Glomerular visceral epithelial cell (primary cell): ENCODE measurements around the gene CCNE1.

Source experiments
- DNase-seq: peaks from one replicate; pipeline ENCODE4 v3.0.0-alpha.2; 2016; ENCODE audit errors: extremely low spot score

CCNE1 gene

DNA sequence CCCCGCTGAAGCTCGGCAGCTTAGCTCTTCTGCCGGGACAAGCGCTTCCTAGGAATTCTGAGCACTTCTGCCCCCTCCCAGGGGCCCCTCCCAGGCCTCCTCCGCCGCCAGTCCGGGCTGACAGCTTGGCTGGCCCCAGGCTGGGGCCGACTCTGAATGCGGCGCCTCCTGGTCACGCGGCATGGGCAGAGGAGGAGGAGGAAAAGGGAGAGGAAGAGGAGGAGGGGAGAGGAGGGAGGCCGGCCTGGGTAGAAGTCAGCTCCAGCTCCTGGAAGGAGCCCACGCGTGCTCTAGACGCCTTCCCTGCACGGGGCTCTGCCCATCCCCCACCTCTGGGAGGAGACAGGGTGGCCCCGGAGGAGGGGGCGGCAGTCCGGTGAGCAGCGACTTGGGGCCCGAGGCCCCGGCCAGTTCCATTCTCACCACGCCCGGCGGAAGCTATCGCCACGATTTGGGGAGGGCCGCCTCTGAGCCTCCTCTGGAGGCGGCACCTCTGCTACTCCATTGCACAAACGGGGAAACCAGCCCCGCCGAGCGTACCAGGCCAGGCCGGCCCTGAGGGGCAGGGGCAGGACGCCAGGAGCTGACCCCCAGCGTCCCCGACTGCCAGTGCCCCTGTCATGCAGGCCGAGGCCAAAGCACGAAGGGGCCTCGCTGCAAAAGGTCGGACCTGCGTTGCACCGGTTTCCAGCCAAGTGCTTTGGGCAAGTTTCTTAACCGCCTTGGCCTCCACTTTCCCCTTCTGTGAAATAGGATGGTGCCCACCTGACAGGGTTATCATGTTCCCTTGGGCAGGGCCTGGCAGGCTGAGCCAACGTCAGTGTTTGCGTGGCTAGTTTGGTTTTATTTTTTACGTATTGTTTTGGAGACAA, 31.6 kb downstream of the CCNE1 start:
- no peak for DNase-seq

DNA sequence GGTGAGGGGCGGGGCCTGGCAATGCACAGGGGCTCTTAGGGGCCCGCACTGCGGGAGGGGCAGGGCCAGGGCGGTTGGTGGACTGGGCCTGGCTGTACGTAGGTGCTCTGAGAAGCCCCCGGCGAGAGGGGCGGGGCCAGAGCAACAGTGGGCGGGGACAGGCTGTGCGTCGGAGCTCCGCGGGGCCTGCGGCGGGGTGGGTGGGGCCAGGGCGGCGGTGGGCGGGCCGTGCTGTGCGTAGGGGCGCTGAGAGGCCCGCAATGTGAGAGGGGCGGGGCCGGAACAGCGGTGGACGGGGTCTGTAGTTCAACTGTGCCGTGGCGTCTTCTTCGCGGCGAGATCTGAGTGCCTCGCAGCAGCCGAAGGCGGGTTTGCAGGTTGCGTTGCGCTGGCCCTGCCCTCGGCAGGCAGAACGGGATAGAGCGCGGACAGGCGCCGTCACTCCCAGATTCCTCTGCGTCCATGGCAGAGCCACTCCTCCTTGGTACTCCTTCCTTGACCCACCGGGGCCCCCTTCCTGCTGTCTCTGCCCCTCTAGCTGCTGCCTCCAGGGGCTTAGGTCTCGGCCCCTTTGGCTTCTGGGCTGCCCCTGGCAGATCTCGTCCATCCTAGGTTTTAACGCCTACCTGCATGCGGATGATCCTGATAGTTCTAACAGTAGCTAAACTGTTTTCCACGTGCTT, 33.2 kb downstream of the CCNE1 start:
- peak; percentile 98 for DNase-seq

DNA sequence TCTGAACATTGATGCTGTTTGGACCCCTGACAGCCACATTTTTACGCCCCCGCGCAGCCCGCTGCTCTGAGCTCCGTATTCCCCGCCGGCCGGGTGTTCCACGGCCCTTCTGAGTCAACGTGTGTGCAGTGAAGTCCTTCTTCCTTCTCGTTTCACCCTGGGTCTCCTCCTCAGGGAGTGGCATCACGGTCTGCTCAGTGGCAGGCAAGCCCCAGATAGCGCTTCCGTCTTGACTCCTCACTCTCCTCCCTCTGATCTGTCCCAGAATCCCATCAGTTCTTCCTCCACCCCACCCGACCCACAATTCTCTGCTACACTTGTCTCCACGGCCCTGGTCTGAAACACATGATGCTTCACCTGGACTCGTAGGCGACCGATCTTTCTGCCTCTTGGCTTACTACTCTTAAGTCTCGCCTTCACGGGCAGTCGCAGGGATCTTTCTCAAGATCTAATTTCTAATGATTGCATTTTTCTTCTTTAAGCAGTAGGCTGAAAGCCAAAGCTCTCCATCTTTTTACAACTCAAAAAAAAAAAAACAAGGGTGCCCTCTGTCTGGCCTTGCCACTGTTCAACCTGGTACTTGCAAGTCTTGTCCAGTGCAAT, 33.9 kb downstream of the CCNE1 start:
- peak; percentile 60 for DNase-seq

DNA sequence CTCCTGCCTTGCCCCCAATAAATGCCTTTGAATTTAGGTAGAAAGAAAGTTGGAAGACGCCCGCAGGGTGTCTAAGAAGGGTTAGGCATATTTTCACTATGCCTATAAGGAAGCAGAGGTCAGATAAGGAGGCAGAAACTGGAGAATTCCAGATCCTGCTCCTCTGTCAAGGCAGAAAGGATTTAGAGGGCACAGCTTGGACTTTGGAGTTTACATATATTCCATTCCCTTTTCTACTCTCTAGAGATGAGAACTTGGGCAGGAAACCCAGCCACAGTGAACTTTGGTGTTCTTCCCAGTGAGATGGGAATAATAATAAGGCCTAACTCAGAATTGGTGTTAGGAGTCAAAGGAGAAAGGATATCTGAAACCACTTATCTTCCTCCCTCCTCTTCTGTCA, 37.4 kb downstream of the CCNE1 start:
- DNase-seq: no peak

DNA sequence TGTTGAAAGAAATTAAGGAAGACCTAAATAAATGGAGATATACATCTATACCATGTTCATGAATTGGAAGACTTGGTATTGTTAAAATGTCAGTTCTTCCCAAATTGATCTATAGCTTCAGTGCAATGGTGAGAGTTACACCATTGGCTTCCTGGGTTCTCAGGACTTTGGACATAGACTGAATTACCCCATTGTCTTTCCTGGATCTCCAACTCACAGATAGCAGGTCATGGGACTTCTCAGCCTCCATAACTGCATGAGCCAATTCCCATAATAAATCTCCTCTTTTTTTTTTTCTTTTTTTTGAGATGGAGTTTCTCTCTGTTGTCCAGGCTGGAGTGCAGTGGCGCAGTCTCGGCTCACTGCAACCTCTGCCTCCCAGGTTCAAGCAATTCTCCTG, 38.7 kb downstream of the CCNE1 start:
- no peak for DNase-seq

DNA sequence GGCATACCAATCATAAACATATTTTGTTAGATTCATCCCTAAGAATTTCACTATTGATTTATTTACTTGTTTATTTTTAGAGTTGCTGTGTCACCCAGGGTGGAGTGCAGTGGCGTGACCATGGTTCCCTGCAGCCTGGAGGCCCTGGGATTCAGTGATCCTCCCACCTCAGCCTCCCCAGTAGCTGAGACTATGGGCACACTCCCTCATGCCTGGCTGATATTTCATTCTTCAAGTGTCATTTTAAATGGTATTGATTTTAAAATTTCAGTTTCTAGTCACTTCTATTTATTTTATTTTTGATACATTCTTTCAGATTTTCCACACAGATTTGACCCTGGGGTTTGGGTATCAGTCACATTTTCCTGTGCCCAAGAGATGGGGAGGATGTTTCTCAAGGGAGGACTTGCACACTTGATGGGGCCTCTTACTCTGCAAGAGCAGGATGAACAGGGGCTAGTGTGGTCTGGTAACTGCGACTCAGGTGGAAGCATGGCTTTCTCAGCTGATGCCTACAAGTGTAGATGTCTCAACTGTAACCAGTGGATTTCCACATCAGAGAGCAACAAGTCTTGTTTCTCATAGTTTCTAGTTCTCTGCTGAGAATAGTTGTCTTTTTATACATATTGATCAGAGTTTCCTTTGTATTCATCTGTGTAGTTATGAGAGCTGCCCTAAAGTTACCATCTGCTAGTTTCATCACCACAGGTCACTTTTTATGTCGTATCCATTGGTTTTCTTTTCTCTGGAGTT, 40.2 kb downstream of the CCNE1 start:
- no peak for DNase-seq

DNA sequence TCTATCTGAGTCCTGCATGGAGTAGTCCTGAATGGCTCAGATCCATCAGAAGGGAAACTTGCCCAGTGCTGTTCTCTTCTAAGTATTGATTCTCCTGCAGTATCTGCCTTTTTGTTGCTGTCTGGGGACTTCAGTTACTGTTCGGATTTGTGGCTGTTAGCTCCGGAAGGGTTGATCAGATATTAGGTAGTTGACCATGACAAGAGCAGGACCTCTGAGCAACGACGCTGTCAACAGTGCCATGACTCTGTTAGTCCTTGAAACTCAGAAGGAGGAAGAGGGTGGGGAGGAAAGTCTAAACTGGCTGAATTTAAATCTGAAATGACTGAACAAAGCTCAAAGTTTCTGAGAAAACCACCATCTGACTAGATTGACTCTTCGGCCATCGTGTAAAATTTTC, 42.2 kb downstream of the CCNE1 start:
- no peak for DNase-seq

DNA sequence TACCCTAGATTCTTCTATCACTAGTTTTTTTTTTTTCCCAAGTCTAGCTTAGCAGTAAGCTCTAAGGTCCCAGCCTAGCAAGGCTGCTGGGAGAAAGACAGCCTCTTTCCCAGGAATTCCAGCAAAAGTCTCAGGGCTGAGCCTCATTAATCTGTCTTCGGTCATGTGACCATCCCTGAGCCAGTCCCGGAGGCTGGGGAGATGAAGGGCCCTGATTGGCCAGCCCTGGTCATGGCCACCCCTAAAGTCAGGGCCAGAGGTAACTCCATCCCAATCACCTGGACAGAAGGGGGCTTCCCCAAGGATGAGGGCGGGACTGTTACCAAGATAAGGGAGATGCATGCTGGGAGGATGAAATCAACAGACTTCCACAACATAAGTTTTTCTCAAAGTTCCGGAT, 43.3 kb downstream of the CCNE1 start:
- no peak for DNase-seq

DNA sequence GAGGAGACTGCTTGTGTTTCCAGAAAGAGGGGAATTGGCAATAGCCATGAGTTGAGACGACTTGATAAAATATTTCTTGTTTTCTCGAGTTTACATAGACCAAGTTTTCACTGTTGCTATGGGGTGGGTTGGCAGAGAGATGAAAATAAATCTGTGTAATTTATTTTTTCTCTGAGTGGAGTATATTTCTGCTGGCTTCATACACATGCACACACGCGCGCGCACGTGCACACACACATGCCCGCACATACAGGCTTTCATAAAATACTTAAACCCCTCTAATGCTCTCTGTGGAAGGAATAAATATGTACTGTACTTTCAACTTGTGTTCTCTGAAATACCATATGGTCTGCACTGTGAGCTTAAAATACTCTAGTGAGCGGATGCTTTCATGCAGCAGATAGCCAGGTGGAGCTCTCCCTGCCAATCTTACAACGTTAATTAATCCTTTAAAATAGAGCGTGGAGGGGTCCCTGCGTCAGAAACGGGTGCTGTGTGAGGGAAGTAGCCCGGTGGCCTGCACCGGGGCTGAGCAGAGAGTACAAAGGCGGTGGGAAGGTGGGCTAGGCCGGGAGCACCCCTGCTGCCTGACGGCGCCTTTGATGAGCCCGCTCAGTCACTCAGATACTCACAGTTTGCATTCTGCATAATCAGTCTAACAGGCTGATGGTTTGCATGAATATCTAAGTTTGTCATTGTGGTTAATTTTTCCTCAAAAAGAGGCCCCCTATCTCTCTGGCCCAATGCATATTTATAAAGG, 44.1 kb downstream of the CCNE1 start:
- no peak for DNase-seq

DNA sequence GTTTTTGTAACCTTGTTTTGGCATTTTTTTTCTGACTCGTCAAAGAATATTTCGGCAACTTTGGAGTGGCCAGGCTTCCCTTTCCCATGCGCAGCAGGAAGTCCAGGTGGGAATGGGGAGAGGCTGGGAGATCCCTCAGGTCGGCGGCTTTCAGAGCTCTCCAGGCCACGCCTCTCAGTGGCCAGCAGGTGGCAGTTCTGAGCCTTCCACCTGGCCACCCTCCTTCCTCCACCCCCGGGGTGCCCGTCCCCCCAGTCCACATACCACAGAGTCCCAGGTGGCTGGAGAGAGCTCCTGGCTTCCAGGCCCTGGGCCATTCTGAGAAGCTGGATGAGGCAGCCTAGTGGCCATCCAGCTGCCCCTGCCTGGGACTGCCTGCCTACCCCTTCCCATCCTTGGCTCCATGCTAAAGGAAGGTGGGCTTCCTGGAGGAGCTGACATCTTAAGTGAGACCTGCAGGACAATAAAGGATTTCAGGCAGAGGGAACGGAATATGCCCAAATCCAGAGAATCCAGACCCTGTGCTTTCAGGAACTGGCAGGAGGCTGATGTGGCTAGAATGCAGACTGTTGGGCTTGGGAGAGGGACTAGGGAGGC, 46.3 kb downstream of the CCNE1 start:
- peak; percentile 29 for DNase-seq

DNA sequence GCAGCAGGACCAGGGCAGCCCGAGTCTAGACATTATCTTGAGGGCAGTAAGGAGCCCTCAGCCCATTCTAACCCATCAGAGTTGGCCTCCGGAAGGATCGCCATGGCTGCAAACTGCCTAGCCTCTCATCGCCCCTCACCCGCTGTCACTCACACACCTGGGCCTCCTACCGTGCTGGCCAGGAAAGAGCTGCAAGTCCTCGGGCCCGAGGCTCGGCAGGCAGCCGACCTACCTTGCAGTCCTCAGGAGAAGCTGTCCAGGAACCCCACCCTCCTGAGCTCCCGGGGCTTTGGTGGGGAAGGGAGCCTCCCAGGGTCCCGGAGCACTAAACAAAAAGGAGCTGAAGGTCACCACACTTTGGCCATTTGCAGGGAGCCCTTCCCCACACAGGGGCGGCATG, 46.8 kb downstream of the CCNE1 start:
- no peak for DNase-seq

DNA sequence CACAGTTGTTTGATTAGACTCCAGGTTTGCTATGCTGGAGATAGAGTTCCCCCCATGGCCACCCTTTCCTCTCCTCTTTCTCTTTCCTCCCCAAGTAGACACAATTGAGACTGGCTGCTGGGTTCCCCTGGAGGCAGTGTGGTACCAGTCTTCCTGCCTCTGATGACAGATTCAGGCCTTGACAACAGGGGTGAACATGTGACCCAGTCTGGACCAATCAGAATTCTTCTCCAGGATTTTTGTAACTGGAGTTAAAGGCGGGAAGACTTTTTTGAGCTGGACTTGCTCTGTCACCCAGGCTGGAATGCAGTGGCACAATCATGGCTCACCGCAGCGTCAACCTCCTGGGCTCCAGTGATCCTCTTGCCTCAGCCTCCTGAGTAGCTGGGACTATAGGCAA, 48.7 kb downstream of the CCNE1 start:
- DNase-seq: no peak

DNA sequence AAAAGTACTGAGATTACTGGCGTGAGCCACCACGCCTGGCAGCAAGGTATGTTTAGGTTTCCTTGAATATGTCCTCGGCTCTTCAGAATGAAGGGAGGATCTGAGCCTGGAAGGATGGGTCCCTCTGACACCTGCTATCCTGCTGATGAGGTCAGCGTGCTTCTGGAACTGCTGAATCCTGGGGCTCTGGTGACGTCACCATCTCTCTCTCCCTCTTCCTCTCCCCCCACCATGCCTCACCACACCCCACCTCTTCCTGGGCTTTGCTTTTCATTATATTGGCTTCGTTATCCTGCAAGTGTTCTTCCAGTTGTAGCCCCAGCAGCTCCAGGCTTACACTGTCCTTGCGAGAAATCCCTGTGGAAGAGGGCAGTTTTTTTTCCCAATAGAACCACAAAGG, 49.8 kb downstream of the CCNE1 start:
- no peak for DNase-seq

DNA sequence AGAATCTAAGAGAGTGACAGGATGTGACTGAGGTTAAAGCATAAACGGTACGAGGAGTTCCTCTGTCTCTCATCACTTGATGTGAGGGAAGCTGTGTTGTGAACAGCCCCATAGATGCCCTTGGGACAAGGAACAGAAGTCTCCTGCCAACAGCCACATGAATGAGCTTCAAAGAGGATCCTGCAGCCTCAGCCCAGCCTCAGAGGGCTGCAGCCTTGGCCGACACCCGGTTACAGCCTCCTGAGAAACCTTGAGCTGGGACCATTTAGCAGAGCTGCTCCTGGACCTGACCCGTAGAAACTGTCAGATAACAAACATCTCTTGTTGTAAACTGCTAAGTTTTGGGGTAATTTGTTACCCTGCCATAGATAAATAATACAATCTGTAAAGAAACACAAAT, 54.2 kb downstream of the CCNE1 start:
- DNase-seq: no peak

DNA sequence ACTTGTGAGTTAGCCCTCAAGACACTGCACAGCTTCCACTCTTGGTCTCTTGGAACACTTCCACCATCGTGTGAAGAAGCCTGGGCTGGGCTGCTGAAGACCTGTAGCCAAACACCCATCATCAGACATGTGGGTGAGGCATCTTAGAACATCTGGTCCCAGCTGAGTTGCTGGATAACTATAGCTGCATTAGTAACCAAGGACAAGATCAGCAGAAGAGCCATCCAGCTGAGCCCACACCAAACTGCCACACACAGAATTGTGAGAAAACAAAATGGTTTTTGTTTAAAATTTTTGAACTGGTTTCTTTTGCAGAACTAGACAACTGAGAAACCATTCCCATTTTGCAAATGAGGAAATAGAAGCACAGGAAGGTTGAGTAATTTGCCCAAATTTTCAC, 56.2 kb downstream of the CCNE1 start:
- no peak for DNase-seq

DNA sequence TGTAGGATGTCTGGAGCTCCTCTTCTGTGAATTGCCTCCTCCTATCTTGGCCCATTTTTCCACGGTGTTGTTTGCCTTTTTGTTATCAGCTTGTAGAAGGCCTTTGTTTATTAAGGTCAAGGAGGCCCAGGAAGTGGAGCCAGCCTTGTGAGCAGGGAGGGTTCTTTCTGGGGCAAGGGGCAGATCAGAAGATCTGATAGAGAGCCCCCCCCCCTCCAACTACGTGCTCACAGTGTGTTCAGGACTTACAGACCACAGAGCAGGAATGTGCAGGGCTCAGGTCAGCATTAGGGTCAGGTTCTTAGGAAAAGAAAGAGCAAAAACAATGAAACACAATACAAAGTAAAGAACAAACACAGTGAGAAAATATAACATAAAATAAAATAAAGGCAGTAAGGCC, 59.4 kb downstream of the CCNE1 start:
- DNase-seq: no peak

DNA sequence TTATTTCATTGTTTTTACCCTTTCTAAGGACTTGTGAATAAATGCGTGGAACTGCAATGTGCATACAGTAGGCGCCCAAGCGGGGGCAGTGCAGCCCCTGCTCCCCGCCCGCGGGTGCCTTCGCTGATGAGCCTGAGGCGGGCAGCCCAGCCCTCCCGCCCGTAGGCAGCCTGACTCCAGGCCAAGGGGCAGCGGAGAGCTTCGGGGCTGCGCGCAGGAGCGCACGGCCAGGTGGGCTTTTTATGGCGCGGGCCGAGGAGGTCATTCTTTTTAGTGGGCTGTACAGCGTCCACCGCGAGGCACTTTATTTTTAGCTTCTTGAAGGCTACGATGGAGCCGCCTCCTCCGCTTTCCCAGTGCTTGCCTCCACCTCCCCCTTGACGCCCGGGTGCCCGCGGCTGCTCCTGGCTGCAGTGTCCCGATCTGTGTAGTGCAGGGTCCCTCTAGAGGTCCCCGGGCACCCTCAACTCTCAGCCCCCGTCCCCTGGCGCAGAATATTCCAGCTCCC, 60.5 kb downstream of the CCNE1 start:
- DNase-seq: no peak

DNA sequence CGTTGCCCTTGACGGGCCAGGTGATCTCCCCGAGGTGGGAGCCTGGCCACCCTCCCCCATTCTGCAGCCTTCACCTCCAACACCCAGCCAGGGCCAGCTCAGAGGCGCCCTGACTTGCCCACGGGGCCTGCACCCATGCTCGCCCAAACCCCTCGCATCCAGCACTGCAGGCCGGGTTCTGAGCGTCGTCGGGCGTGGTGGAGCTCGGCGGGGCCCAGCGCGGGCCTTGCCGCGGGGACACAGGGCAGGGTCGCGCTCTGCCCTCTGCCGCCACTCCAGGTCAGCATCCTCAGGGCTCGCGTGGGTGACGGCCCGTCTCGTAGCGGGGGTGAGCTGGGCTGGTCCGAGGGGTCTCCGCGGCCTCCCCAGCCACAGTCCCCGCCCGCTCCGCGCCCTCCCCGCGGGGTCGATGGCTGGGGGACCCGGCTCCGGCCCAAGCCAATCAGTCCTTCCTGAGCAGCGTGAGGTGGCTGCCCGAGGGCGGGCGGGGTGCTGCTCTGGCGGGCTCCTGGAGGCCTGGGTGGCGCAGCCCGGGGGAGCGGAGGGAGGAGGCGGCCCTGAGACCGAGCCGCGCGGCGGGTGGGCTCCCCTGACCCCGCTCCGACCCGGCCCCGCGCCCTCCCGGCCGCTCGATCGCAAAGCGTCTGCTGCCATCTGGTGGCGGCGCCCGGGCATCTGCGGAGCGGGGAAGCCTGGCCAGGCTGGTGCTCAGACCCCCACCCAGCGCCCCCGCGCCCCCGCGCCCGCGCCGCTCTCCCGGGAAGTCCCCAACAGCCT, 61.4 kb downstream of the CCNE1 start:
- peak; percentile 41 for DNase-seq
